Upper lobe of right lung (tissue), 1 donor: ENCODE data around the gene CBY1. TPM values are rescaled to one million over a fixed set of nuclear protein-coding genes. Genes with fewer than 3 reads are reported as not detected.
"Not testable (repeated sequence)": the region's sequence is repeated elsewhere in the genome, so short reads cannot be mapped to it uniquely, and the experiment has no call there.

ENCODE experiments used
- ATAC-seq: fragments of 200-7000 bp; cut with Tn5 transposase; one replicate; pipeline ENCODE4 v1.9.1; 2020; ENCODE audit warnings: mild to moderate bottlenecking, moderate library complexity
- DNase-seq: peaks from one replicate; pipeline ENCODE4 v3.0.0-alpha.2; 2020
- H3K27ac ChIP-seq: fragments of 200-600 bp; one replicate; pipeline ENCODE4 v1.8.0; 2022
- H3K27me3 ChIP-seq: fragments of 200-600 bp; one replicate; pipeline ENCODE4 v1.8.0; 2022; ENCODE audit warnings: mild to moderate bottlenecking
- H3K36me3 ChIP-seq: fragments of 200-600 bp; one replicate; pipeline ENCODE4 v1.8.0; 2022
- H3K4me1 ChIP-seq: fragments of 200-600 bp; one replicate; pipeline ENCODE4 v1.8.0; 2022
- H3K4me3 ChIP-seq: fragments of 200-600 bp; one replicate; pipeline ENCODE4 v1.8.0; 2022; ENCODE audit warnings: mild to moderate bottlenecking
- H3K9me3 ChIP-seq: fragments of 200-600 bp; one replicate; pipeline ENCODE4 v1.8.0; 2022
- intact Hi-C: fragments of 100-400 bp; cut with DNase I; formaldehyde crosslinking; loops from one replicate; pipeline ENCODE4 v1.11.0; 2022
- total RNA-seq: library from RNA; stranded (reverse); fragmentation: NEBNext Ultra II Directional; extraction: Animal tissue kit (Norgen Biotek cat#: 25700); gene quantifications from one replicate; pipeline ENCODE4 v1.2.1, GENCODE V29; 2021
- TF ChIP-seq, protein P1 (sequence below): fragments of 200-600 bp; IDR thresholded peaks from one replicate; pipeline ENCODE4 v1.8.0; 2022; ENCODE audit warnings: antibody characterized with exemption
- donor health status: DM: no; HTN: yes; CAD: no; lungs with severe emphysema.

The CBY1 gene
- total RNA-seq, 1 donor from 2014 or later, result 34.6 TPM

DNA sequence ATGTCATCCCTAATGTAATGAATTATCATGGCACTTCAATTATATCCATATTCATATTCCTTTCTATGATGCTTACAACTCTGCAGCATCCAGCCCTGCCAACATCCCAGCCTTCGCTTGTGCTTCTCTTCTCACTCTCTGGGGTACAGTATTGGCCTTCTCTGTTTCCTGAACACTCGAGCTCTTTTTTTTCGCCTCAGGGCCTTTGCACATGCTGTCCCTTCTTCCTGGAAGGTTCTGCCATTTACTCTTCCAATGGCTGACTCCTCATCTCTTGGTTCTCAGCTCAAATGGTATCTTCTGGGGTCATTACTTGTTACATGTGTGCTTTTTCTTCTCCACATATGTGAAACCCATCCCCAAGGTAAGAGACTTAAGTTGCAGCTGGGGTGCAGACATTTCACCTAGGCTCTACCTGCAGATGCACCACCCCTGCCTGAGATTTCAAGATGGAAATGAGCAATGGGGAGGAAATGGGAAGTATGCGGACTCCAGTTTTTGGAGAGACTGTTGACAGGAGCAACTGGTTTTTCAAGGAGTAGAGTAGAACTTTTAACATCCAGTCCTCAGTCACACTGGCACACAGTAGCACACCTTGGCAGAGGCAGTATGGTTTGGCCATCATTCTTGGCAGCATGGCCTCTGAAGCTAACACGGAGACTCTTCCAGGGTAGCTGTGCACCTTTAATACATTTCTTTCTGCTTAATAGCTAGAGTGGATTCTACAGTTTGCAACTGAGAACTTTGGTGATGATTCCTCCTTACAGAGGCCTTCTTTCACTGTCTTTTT, 44.0 kb upstream of the CBY1 start:
- Histone ChIP-seq H3K4me1 (no peaks in the 10 kb centered on the region), H3K36me3 (no peaks in the 10 kb centered on the region), H3K27me3 (no peaks in the 10 kb centered on the region), H3K4me3 (no peak overlapping the region), H3K9me3 (no peaks in the 10 kb centered on the region), H3K27ac (no peak overlapping the region)
- TF ChIP-seq, protein P1, sequence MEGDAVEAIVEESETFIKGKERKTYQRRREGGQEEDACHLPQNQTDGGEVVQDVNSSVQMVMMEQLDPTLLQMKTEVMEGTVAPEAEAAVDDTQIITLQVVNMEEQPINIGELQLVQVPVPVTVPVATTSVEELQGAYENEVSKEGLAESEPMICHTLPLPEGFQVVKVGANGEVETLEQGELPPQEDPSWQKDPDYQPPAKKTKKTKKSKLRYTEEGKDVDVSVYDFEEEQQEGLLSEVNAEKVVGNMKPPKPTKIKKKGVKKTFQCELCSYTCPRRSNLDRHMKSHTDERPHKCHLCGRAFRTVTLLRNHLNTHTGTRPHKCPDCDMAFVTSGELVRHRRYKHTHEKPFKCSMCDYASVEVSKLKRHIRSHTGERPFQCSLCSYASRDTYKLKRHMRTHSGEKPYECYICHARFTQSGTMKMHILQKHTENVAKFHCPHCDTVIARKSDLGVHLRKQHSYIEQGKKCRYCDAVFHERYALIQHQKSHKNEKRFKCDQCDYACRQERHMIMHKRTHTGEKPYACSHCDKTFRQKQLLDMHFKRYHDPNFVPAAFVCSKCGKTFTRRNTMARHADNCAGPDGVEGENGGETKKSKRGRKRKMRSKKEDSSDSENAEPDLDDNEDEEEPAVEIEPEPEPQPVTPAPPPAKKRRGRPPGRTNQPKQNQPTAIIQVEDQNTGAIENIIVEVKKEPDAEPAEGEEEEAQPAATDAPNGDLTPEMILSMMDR, result no peak
- DNase-seq, result no peak
- ATAC-seq, result no peak
- intact Hi-C loops, result no loop called here

DNA sequence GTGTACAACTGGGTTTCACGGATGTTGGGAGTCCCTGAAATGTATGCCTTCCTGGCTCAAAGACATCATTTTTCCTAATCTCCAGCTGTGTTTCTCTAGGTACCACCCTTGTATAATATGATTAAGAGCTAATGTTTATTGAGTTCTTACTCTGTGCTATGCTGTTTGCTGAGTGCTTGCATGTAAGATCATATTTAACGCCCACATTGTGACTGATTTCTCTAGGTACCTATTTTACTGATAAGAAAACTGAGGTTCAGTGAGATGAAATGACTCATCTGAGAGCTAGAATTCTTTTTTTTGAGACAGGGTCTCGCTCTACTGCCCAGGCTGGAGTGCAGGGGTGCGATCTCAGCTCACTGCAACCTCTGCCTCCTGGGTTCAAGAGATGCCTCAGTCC, 42.9 kb upstream of the CBY1 start:
- Histone ChIP-seq H3K9me3 (no peaks in the 10 kb centered on the region), H3K4me1 (no peaks in the 10 kb centered on the region), H3K36me3 (no peaks in the 10 kb centered on the region), H3K4me3 (no peak overlapping the region), H3K27me3 (no peaks in the 10 kb centered on the region), H3K27ac (no peak overlapping the region)
- intact Hi-C loops, result no loop called here
- no peak for ATAC-seq
- TF ChIP-seq, protein P1, result no peak
- DNase-seq, result no peak

DNA sequence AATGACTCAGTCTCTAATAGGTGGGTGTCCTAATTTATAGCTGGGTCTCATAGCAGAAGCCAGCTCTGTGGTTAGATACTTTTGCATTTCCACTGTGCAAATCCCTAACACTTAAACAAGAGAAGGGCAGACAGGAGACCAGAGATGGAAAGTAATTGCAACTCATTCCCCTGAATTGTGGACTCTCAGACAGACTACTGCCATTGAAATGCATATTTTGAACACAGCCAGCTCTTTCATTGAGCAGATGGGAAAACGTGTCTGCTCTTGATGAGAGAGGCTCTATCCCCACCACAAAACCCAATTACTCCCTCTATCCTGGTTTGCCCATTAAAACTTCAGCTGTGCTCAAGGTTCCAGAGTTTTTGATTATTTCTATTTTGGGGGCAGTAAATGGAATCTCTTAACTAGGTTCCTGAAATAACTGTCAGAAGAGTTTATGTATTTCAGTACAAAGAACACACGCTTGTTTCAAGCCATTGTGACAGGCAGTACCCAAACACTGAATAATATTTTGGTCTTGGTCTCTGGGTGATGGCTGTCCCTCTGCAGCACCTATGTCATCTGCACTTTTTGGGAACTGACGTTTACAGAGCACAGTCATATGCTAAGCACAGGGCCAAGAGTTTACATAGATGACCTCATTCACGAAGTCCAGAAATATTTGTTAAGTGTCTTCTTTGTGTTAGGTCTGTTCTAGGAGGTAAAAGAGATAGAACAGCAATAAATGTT, 41.9 kb upstream of the CBY1 start:
- no peak for DNase-seq
- H3K27ac ChIP-seq, result no peak overlapping the region
- no peaks in the 10 kb centered on the region for H3K36me3 ChIP-seq
- H3K9me3 ChIP-seq, result no peaks in the 10 kb centered on the region
- H3K27me3 ChIP-seq, result no peaks in the 10 kb centered on the region
- intact Hi-C loops, result no loop called here
- TF ChIP-seq, protein P1, result no peak
- no peak overlapping the region for H3K4me3 ChIP-seq
- ATAC-seq, result no peak
- no peaks in the 10 kb centered on the region for H3K4me1 ChIP-seq

DNA sequence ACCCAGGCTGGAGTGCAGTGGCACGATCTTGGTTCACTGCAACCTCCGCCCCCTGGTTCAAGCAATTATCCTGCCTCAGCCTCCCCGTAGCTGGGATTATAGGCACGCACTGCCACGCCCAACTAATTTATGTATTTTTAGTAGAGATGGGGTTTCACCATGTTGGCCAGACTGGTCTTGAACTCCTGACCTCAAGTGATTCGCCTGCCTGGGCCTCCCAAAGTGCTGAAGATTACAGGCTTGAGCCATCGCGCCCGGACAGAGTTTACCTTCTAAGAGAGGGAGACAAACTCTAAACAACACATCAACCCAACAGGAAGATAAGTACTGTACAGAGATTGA, 41.4 kb upstream of the CBY1 start:
- H3K4me3 ChIP-seq, H3K27me3 ChIP-seq, ATAC-seq, H3K27ac ChIP-seq, H3K36me3 ChIP-seq, DNase-seq, H3K4me1 ChIP-seq, H3K9me3 ChIP-seq, intact Hi-C loops: not testable (repeated sequence)

DNA sequence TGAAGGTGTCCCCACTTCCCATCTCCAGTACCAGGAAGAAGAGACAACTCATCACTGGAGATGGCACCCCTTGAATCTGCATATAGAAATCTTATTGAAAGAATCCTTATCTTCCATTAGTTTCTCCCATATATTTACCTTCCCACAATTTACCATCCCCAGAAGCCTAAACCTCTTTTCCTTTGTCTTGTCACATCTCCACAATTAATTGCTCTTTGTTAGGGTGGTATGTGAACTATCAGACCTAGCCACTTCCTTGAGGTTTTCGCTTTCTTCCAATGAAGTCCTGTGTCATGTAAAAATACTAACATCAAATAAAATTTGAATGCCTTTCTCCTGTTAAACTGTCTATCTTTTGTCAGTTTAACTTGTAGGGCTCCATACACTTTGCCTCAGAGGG, 38.2 kb upstream of the CBY1 start:
- intact Hi-C loops, result no loop called here

DNA sequence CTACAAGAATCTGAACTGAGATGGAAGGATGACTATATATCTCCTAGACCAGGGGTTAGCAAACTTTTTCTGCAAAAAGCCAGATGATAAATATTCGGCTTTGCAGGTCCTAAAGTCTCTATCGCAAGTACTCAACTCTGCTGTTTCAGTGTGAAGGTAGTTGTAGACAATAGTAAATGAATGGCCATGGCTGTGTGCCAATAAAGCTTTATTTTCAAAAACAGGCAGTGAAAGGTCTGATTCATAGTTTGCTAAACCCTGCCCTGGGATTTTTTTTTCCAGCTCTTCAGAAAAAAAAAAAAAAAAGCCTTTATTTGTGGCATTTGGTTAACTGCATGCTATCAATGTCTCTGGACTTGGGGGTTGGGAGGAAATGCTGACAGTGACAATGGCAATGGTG, 37.8 kb upstream of the CBY1 start:
- Histone ChIP-seq H3K36me3 (no peaks in the 10 kb centered on the region), H3K9me3 (no peaks in the 10 kb centered on the region), H3K27ac (no peak overlapping the region), H3K27me3 (no peaks in the 10 kb centered on the region), H3K4me1 (no peaks in the 10 kb centered on the region), H3K4me3 (no peak overlapping the region)
- TF ChIP-seq, protein P1, result no peak
- ATAC-seq (no peak), DNase-seq (no peak)
- intact Hi-C loops, result no loop called here

More for the DNA sequence above, 38.2 kb upstream of the CBY1 start:
- no peaks in the 10 kb centered on the region for H3K27me3 ChIP-seq
- no peaks in the 10 kb centered on the region for H3K4me1 ChIP-seq
- DNase-seq (no peak), ATAC-seq (no peak)
- H3K36me3 ChIP-seq, result no peaks in the 10 kb centered on the region
- TF ChIP-seq, protein P1, result no peak
- H3K9me3 ChIP-seq, result no peaks in the 10 kb centered on the region
- H3K27ac ChIP-seq, result no peak overlapping the region
- H3K4me3 ChIP-seq, result no peak overlapping the region
